Type B pancreatic cell (in vitro differentiated cells): ENCODE data around the gene HOXB4. TPM values are rescaled to one million over a fixed set of nuclear protein-coding genes. Genes with fewer than 3 reads are reported as not detected.

Experiments used
- DNase-seq: peaks from one replicate; pipeline ENCODE4 v3.0.0; 2021; ENCODE audit warnings: mixed read lengths; ENCODE audit not compliant: unreplicated experiment; ENCODE audit errors: extremely low spot score
- H3K27ac Mint-ChIP-seq: 2 replicates; pipeline ENCODE4 v1.8.0; 2021; ENCODE audit warnings: mild to moderate bottlenecking, mixed read lengths
- H3K27me3 Mint-ChIP-seq: 2 replicates; pipeline ENCODE4 v1.8.0; 2021; ENCODE audit warnings: mixed read lengths
- H3K36me3 Mint-ChIP-seq: 2 replicates; pipeline ENCODE4 v1.8.0; 2021; ENCODE audit warnings: mixed read lengths
- H3K4me1 Mint-ChIP-seq: one replicate; pipeline ENCODE4 v1.8.0; 2021; ENCODE audit warnings: mixed read lengths; ENCODE audit not compliant: unreplicated experiment
- H3K4me3 Mint-ChIP-seq: 2 replicates; pipeline ENCODE4 v1.8.0; 2021; ENCODE audit warnings: mild to moderate bottlenecking, mixed read lengths
- H3K9me3 Mint-ChIP-seq: 2 replicates; pipeline ENCODE4 v1.8.0; 2021; ENCODE audit warnings: mixed read lengths
- CTCF ChIP-seq: fragments of 200-600 bp; sonication (generic); conservative IDR thresholded peaks from 2 replicates; pipeline ENCODE4 v1.5.0; 2021; ENCODE audit warnings: antibody characterized with exemption, mild to moderate bottlenecking
- total RNA-seq: library from RNA; stranded (reverse); gene quantifications from 2 replicates; pipeline ENCODE4 v1.2.1, GENCODE V29; 2021; ENCODE audit warnings: low replicate concordance

HOXB4 gene
- total RNA-seq, 1 donor from 2014 or later: 27.0 TPM

GRCh38 chr17:48620461-48621139 is 42.5 kb upstream of the HOXB4 start:
- H3K4me3 Mint-ChIP-seq: peak overlapping the region; percentile 78
- H3K27me3 Mint-ChIP-seq: peaks cover 98% of the 10 kb centered on the region
- no peaks in the 10 kb centered on the region for H3K36me3 Mint-ChIP-seq
- H3K4me1 Mint-ChIP-seq: peaks cover 26% of the 10 kb centered on the region
- H3K9me3 Mint-ChIP-seq: no peaks in the 10 kb centered on the region
- no peak for DNase-seq
- H3K27ac Mint-ChIP-seq: no peak overlapping the region
- TF ChIP-seq CTCF: no peak

- TF ChIP-seq CTCF: no peak
- no peak for DNase-seq
- Mint-ChIP-seq H3K27me3 (peaks cover 99% of the 10 kb centered on the region), H3K4me3 (peak overlapping the region; percentile 92), H3K9me3 (no peaks in the 10 kb centered on the region), H3K36me3 (no peaks in the 10 kb centered on the region), H3K27ac (peak overlapping the region; percentile 87), H3K4me1 (peaks cover 32% of the 10 kb centered on the region)
Measured at GRCh38 chr17:48619826-48620449, 41.8 kb upstream of the HOXB4 start.

GRCh38 chr17:48618256-48618896 is 40.2 kb upstream of the HOXB4 start:
- peak overlapping the region; percentile 94 for H3K27ac Mint-ChIP-seq
- no peaks in the 10 kb centered on the region for H3K36me3 Mint-ChIP-seq
- TF ChIP-seq CTCF: peak; percentile 100
- peak; percentile 96 for DNase-seq
- H3K4me3 Mint-ChIP-seq: peak overlapping the region; percentile 92
- peaks cover 33% of the 10 kb centered on the region for H3K4me1 Mint-ChIP-seq
- H3K9me3 Mint-ChIP-seq: no peaks in the 10 kb centered on the region
- H3K27me3 Mint-ChIP-seq: peaks cover 100% of the 10 kb centered on the region

- Mint-ChIP-seq H3K27me3 (peaks cover 99% of the 10 kb centered on the region), H3K4me1 (peaks cover 34% of the 10 kb centered on the region), H3K9me3 (no peaks in the 10 kb centered on the region), H3K36me3 (no peaks in the 10 kb centered on the region), H3K27ac (peak overlapping the region; percentile 94), H3K4me3 (peak overlapping the region; percentile 92)
- no peak for TF ChIP-seq CTCF
- no peak for DNase-seq
Measured at GRCh38 chr17:48617471-48618255, 39.5 kb upstream of the HOXB4 start.

GRCh38 chr17:48616717-48617470 is 38.7 kb upstream of the HOXB4 start:
- no peak for TF ChIP-seq CTCF
- Mint-ChIP-seq H3K36me3 (no peaks in the 10 kb centered on the region), H3K4me3 (peak overlapping the region; percentile 92), H3K27me3 (peaks cover 97% of the 10 kb centered on the region), H3K9me3 (no peaks in the 10 kb centered on the region), H3K4me1 (peaks cover 39% of the 10 kb centered on the region), H3K27ac (peak overlapping the region; percentile 48)
- DNase-seq: no peak
